ENCODE measurements around the gene NOS1.

The NOS1 gene

GRCh38 chr12:117316336-117316735 is 45.1 kb downstream of the NOS1 start:
- Histone ChIP-seq H3K27ac (ENCODE audit: insufficient read depth, low read length, poor library complexity, severe bottlenecking) (no peak overlapping the region), H3K4me3 (ENCODE audit: insufficient read depth, low read depth, low read length, poor library complexity, severe bottlenecking) (no peak overlapping the region), H3K36me3 (ENCODE audit: control insufficient read depth, insufficient read depth, low read length) (no peaks in the 10 kb centered on the region), H3K27me3 (replicated peaks; ENCODE audit: control insufficient read depth, insufficient read depth, low read length, poor library complexity, severe bottlenecking) (no peaks in the 10 kb centered on the region), H3K9me3 (ENCODE audit: control insufficient read depth, low read length) (no peaks in the 10 kb centered on the region), H3K4me1 (ENCODE audit: control insufficient read depth, insufficient read depth, low read length, poor library complexity, severe bottlenecking) (no peaks in the 10 kb centered on the region)
- no peak for DNase-seq

GRCh38 chr12:117313926-117314325 is 47.5 kb downstream of the NOS1 start:
- H3K36me3 ChIP-seq (ENCODE audit: control insufficient read depth, insufficient read depth, low read length), result no peaks in the 10 kb centered on the region
- H3K27me3 ChIP-seq (replicated peaks; ENCODE audit: control insufficient read depth, insufficient read depth, low read length, poor library complexity, severe bottlenecking), result no peaks in the 10 kb centered on the region
- H3K9me3 ChIP-seq (ENCODE audit: control insufficient read depth, low read length), result no peaks in the 10 kb centered on the region
- DNase-seq, result no peak
- H3K27ac ChIP-seq (ENCODE audit: insufficient read depth, low read length, poor library complexity, severe bottlenecking), result no peak overlapping the region
- H3K4me3 ChIP-seq (ENCODE audit: insufficient read depth, low read depth, low read length, poor library complexity, severe bottlenecking), result no peak overlapping the region
- H3K4me1 ChIP-seq (ENCODE audit: control insufficient read depth, insufficient read depth, low read length, poor library complexity, severe bottlenecking), result no peaks in the 10 kb centered on the region

DNA sequence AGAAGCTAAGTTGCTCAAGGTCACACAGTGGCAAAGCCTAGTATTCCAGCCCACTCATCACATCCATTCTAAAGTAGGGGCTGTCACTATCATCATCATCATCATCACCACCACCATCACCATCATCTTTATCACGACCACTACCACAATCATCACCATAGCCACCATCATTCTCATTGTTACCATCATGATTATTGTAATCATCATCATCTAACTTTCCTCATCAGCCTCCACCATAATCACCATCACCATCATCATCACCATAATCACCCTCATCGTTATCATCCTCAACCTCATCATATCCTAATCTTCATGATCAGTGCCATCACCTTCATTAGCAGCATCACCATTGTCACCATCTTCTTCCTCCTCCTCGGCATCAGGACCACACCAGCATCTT is 48.7 kb downstream of the NOS1 start:
- Histone ChIP-seq H3K27ac (ENCODE audit: insufficient read depth, low read length, poor library complexity, severe bottlenecking) (no peak overlapping the region), H3K27me3 (replicated peaks; ENCODE audit: control insufficient read depth, insufficient read depth, low read length, poor library complexity, severe bottlenecking) (no peaks in the 10 kb centered on the region), H3K9me3 (ENCODE audit: control insufficient read depth, low read length) (no peaks in the 10 kb centered on the region), H3K36me3 (ENCODE audit: control insufficient read depth, insufficient read depth, low read length) (no peaks in the 10 kb centered on the region), H3K4me3 (ENCODE audit: insufficient read depth, low read depth, low read length, poor library complexity, severe bottlenecking) (no peak overlapping the region), H3K4me1 (ENCODE audit: control insufficient read depth, insufficient read depth, low read length, poor library complexity, severe bottlenecking) (no peaks in the 10 kb centered on the region)
- no peak for DNase-seq

GRCh38 chr12:117309276-117309925 is 52.0 kb downstream of the NOS1 start:
- no peak overlapping the region for H3K4me3 ChIP-seq (ENCODE audit: insufficient read depth, low read depth, low read length, poor library complexity, severe bottlenecking)
- H3K36me3 ChIP-seq (ENCODE audit: control insufficient read depth, insufficient read depth, low read length), result no peaks in the 10 kb centered on the region
- H3K27ac ChIP-seq (ENCODE audit: insufficient read depth, low read length, poor library complexity, severe bottlenecking), result no peak overlapping the region
- H3K4me1 ChIP-seq (ENCODE audit: control insufficient read depth, insufficient read depth, low read length, poor library complexity, severe bottlenecking), result no peaks in the 10 kb centered on the region
- no peaks in the 10 kb centered on the region for H3K9me3 ChIP-seq (ENCODE audit: control insufficient read depth, low read length)
- DNase-seq, result no peak
- no peaks in the 10 kb centered on the region for H3K27me3 ChIP-seq (replicated peaks; ENCODE audit: control insufficient read depth, insufficient read depth, low read length, poor library complexity, severe bottlenecking)

GRCh38 chr12:117300174-117300573 is 61.3 kb downstream of the NOS1 start:
- Histone ChIP-seq H3K27ac (ENCODE audit: insufficient read depth, low read length, poor library complexity, severe bottlenecking) (no peak overlapping the region), H3K4me3 (ENCODE audit: insufficient read depth, low read depth, low read length, poor library complexity, severe bottlenecking) (no peak overlapping the region), H3K9me3 (ENCODE audit: control insufficient read depth, low read length) (no peaks in the 10 kb centered on the region), H3K4me1 (ENCODE audit: control insufficient read depth, insufficient read depth, low read length, poor library complexity, severe bottlenecking) (no peaks in the 10 kb centered on the region), H3K36me3 (ENCODE audit: control insufficient read depth, insufficient read depth, low read length) (no peaks in the 10 kb centered on the region), H3K27me3 (replicated peaks; ENCODE audit: control insufficient read depth, insufficient read depth, low read length, poor library complexity, severe bottlenecking) (no peaks in the 10 kb centered on the region)
- DNase-seq, result no peak

DNA sequence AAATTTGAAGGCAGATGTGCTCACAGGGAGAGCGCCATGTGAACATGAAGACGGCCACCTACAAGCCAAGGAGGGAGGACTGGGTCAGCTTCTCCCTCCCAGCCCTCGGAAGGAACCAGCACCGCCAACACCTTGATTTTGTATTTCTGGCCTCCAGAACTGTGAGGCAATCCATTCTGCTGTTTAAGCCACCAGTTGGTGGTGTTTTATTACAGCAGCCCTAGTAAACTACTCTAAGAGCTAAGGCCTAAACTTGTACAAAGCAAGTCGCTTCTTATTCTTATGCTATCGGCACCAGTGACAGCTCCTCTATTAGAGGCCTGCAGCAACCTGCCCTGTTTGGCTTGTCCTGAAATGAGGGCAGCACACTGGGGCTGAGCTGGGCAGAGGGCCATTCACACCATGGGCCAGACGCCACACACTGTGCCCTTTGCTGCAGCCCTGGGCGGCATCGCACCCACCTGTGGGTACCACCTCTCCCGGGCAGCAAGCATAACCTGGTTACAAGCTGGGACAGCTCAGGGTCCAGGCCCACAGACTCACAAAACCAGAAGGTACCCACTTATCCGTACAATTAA is 62.7 kb downstream of the NOS1 start:
- Histone ChIP-seq H3K9me3 (ENCODE audit: control insufficient read depth, low read length) (no peaks in the 10 kb centered on the region), H3K4me3 (ENCODE audit: insufficient read depth, low read depth, low read length, poor library complexity, severe bottlenecking) (no peak overlapping the region), H3K27me3 (replicated peaks; ENCODE audit: control insufficient read depth, insufficient read depth, low read length, poor library complexity, severe bottlenecking) (no peaks in the 10 kb centered on the region), H3K27ac (ENCODE audit: insufficient read depth, low read length, poor library complexity, severe bottlenecking) (no peak overlapping the region), H3K4me1 (ENCODE audit: control insufficient read depth, insufficient read depth, low read length, poor library complexity, severe bottlenecking) (no peaks in the 10 kb centered on the region), H3K36me3 (ENCODE audit: control insufficient read depth, insufficient read depth, low read length) (no peaks in the 10 kb centered on the region)
- no peak for DNase-seq

DNA sequence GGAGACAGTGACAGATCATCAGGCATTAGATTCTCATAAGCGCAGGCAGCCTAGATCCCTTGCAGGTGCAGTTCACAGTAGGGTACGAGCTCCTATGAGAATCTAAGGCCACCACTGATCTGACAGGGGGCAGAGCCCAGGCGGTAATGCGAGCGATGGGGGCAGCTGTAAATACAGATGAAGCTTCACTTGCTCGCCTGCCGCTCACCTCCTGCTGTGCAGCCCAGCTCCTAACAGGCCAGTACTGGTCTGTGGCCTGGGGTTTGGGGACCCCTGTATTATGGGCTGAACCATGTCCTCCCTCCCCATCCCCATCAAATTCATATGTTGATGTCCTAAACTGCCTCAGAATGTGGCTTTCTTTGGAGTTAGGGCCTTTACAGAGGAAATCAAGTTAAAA is 63.2 kb downstream of the NOS1 start:
- Histone ChIP-seq H3K27me3 (replicated peaks; ENCODE audit: control insufficient read depth, insufficient read depth, low read length, poor library complexity, severe bottlenecking) (no peaks in the 10 kb centered on the region), H3K4me1 (ENCODE audit: control insufficient read depth, insufficient read depth, low read length, poor library complexity, severe bottlenecking) (no peaks in the 10 kb centered on the region), H3K36me3 (ENCODE audit: control insufficient read depth, insufficient read depth, low read length) (no peaks in the 10 kb centered on the region), H3K27ac (ENCODE audit: insufficient read depth, low read length, poor library complexity, severe bottlenecking) (no peak overlapping the region), H3K4me3 (ENCODE audit: insufficient read depth, low read depth, low read length, poor library complexity, severe bottlenecking) (no peak overlapping the region), H3K9me3 (ENCODE audit: control insufficient read depth, low read length) (no peaks in the 10 kb centered on the region)
- no peak for DNase-seq

- Histone ChIP-seq H3K9me3 (ENCODE audit: control insufficient read depth, low read length) (no peaks in the 10 kb centered on the region), H3K4me1 (ENCODE audit: control insufficient read depth, insufficient read depth, low read length, poor library complexity, severe bottlenecking) (no peaks in the 10 kb centered on the region), H3K27me3 (replicated peaks; ENCODE audit: control insufficient read depth, insufficient read depth, low read length, poor library complexity, severe bottlenecking) (no peaks in the 10 kb centered on the region), H3K27ac (ENCODE audit: insufficient read depth, low read length, poor library complexity, severe bottlenecking) (no peak overlapping the region), H3K36me3 (ENCODE audit: control insufficient read depth, insufficient read depth, low read length) (no peaks in the 10 kb centered on the region), H3K4me3 (ENCODE audit: insufficient read depth, low read depth, low read length, poor library complexity, severe bottlenecking) (no peak overlapping the region)
- DNase-seq, result no peak
Measured at GRCh38 chr12:117294189-117294603, 67.2 kb downstream of the NOS1 start.

DNA sequence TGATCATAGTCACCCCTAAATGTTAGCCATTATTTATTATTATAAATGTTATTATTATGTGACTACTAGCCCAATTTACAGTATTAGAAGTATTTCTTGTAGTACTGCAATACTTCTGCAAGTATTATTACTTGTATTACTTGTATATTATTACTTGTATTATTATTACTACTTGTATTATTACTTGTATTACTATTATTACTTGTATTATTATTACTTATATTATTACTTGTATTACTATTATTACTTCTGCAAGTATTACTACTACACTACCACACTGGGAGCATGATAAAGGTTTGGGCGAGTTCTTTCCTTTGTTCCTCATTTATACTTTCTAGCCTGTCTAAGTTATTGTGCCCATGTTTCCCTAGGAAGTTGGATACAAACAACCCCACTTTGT is 67.9 kb downstream of the NOS1 start:
- H3K9me3 ChIP-seq (ENCODE audit: control insufficient read depth, low read length), result no peaks in the 10 kb centered on the region
- no peak overlapping the region for H3K4me3 ChIP-seq (ENCODE audit: insufficient read depth, low read depth, low read length, poor library complexity, severe bottlenecking)
- H3K36me3 ChIP-seq (ENCODE audit: control insufficient read depth, insufficient read depth, low read length), result no peaks in the 10 kb centered on the region
- H3K27ac ChIP-seq (ENCODE audit: insufficient read depth, low read length, poor library complexity, severe bottlenecking), result no peak overlapping the region
- DNase-seq, result no peak
- H3K27me3 ChIP-seq (replicated peaks; ENCODE audit: control insufficient read depth, insufficient read depth, low read length, poor library complexity, severe bottlenecking), result no peaks in the 10 kb centered on the region
- H3K4me1 ChIP-seq (ENCODE audit: control insufficient read depth, insufficient read depth, low read length, poor library complexity, severe bottlenecking), result no peaks in the 10 kb centered on the region

DNA sequence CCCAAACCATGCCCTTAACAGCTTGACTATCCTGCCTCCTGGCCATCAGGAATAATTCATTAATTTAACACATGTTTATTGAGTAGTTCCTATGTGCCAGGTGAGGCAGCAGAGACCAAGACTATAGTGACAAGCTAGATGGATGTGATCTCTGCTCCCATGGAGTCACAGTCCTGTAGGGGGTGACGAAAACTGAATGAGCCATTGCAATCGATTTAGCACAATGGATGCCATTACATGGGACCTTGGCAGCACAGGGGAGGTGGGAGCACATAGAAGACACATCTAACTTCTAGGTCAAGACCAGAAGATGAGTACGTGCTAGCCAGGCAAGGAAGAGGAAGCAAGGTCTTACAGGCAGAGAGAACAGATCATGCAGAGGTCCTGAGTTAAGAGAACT is 68.7 kb downstream of the NOS1 start:
- H3K4me3 ChIP-seq (ENCODE audit: insufficient read depth, low read depth, low read length, poor library complexity, severe bottlenecking), result no peak overlapping the region
- H3K36me3 ChIP-seq (ENCODE audit: control insufficient read depth, insufficient read depth, low read length), result no peaks in the 10 kb centered on the region
- no peak for DNase-seq
- H3K4me1 ChIP-seq (ENCODE audit: control insufficient read depth, insufficient read depth, low read length, poor library complexity, severe bottlenecking), result no peaks in the 10 kb centered on the region
- H3K27ac ChIP-seq (ENCODE audit: insufficient read depth, low read length, poor library complexity, severe bottlenecking), result no peak overlapping the region
- no peaks in the 10 kb centered on the region for H3K27me3 ChIP-seq (replicated peaks; ENCODE audit: control insufficient read depth, insufficient read depth, low read length, poor library complexity, severe bottlenecking)
- H3K9me3 ChIP-seq (ENCODE audit: control insufficient read depth, low read length), result no peaks in the 10 kb centered on the region

Measured in effector memory CD4-positive, alpha-beta T cell (primary cell).